Vagina (tissue), 2 donors: Measurements from ENCODE around the gene EXOC2.

Source experiments
- CTCF ChIP-seq, 3 experiments: fragments of 450-650 bp in 2 of 3; fragments of 200-600 bp in 1 of 3; sonication (generic) in 1 of 3; IDR thresholded peaks; one replicate each; pipeline ENCODE4 v1.5.1; 2017 to 2019; ENCODE audit warnings: antibody characterized with exemption in 3 of 3, mild to moderate bottlenecking in 2 of 3, moderate library complexity in 2 of 3
- POLR2A ChIP-seq, 2 donors: fragments of 450-650 bp; IDR thresholded peaks; one replicate each; pipeline ENCODE4 v1.6.1; 2017; ENCODE audit warnings: antibody characterized with exemption in 2 of 2, mild to moderate bottlenecking in 2 of 2, moderate library complexity in 2 of 2

- TF ChIP-seq CTCF (IDR thresholded peaks at IDR 0.05) (no peak), POLR2A (IDR thresholded peaks at IDR 0.05) (no peak)
Observed at GRCh38 chr6:530425-530824, 162.5 kb downstream of the EXOC2 start.
